Measurements from ENCODE around the gene ZNF700. TPM values are rescaled to one million over a fixed set of nuclear protein-coding genes. Genes with fewer than 3 reads are reported as not detected.

ZNF700 gene
- total and polyA plus RNA-seq, 9 of the 15 experiments (the other 6 are each of a cell fraction or from before 2014, with no cell fraction given), result 10.3 to 24.7 (median 14.1) TPM

- TF ChIP-seq VEZF1 (CRISPR knock-in tag; IDR thresholded peaks at IDR 0.05), result peak; percentile 62
- no peak for TF ChIP-seq ZKSCAN1 (IDR thresholded peaks at IDR 0.05; ENCODE audit: low read depth, low read length)
- TF ChIP-seq MLLT1 (IDR thresholded peaks at IDR 0.05), result no peak
- no peak for TF ChIP-seq LCOR (CRISPR knock-in tag; IDR thresholded peaks at IDR 0.05)
- TF ChIP-seq MYC (IDR thresholded peaks at IDR 0.05; ENCODE audit: low read depth, low read length), result no peak
- TF ChIP-seq MYC (CRISPR knock-in tag; IDR thresholded peaks at IDR 0.05; ENCODE audit: borderline replicate concordance, low read depth), result no peak
- peak; percentile 48; the same call in 1 of the 2 replicates for TF ChIP-seq ARID1B (IDR thresholded peaks at IDR 0.05)
- TF ChIP-seq ZNF318 (IDR thresholded peaks at IDR 0.05; ENCODE audit: borderline replicate concordance in 1 of 2, low read depth in 1 of 2), result peak in 1 of 2 experiments; percentile 26; a peak in 1 of 4 replicates
- TF ChIP-seq TFE3 (CRISPR knock-in tag; IDR thresholded peaks at IDR 0.05), result no peak
- peak; percentile 55 for TF ChIP-seq DPF2 (IDR thresholded peaks at IDR 0.05)
- TF ChIP-seq SIX5 (IDR thresholded peaks at IDR 0.05; ENCODE audit: borderline replicate concordance in 1 of 2, insufficient read depth in 1 of 2, low read depth in 1 of 2, low read length in 2 of 2), result no peak
- no peak for TF ChIP-seq CBX2 (IDR thresholded peaks at IDR 0.05; ENCODE audit: insufficient read depth, low read length, poor library complexity, severe bottlenecking)
- TF ChIP-seq BRCA1 (IDR thresholded peaks at IDR 0.05), result no peak
- TF ChIP-seq BRCA1 (CRISPR knock-in tag; IDR thresholded peaks at IDR 0.05), result no peak
Measured at GRCh38 chr19:11921852-11922495, 2.9 kb upstream of the ZNF700 start (continued).
